Prostate gland (tissue), 2 donors: ENCODE data around the gene HES1. TPM values are rescaled to one million over a fixed set of nuclear protein-coding genes. Genes with fewer than 3 reads are reported as not detected.

Experiments
- DNase-seq: peaks from one replicate; pipeline ENCODE4 v3.0.0-alpha.2; 2019; ENCODE audit warnings: low spot score
- H3K27ac ChIP-seq, 2 donors: fragments of 200-600 bp; sonication (generic); 2 replicates each; pipeline ENCODE4 v1.5.1; 2017 to 2019
- H3K27me3 ChIP-seq: fragments of 200-600 bp; sonication (generic); replicated peaks from 2 replicates; pipeline ENCODE4 v1.5.1; 2019; ENCODE audit not compliant: insufficient read depth
- H3K36me3 ChIP-seq, 2 donors: fragments of 200-600 bp; sonication (generic); 1 replicate in 1 of 2; 2 replicates in 1 of 2; pipeline versions ENCODE4 v1.5.1 to v1.8.1; 2017 to 2019
- H3K4me1 ChIP-seq: fragments of 200-600 bp; sonication (generic); replicated peaks from 2 replicates; pipeline ENCODE4 v1.5.1; 2019
- H3K4me3 ChIP-seq, 2 donors: fragments of 200-600 bp; sonication (generic); 2 replicates each; pipeline ENCODE4 v1.5.1; 2017 to 2019
- H3K9me3 ChIP-seq: fragments of 200-600 bp; sonication (generic); 2 replicates; pipeline ENCODE4 v1.5.1; 2017
- CTCF ChIP-seq, 4 experiments: fragments of 200-600 bp in 2 of 4; fragments of 450-650 bp in 2 of 4; sonication (generic) in 2 of 4; IDR thresholded peaks; 1 replicate in 3 of 4; 2 replicates in 1 of 4; pipeline ENCODE4 v1.5.1; 2016 to 2019; ENCODE audit warnings: antibody characterized with exemption in 4 of 4, mild to moderate bottlenecking in 2 of 4, moderate library complexity in 2 of 4
- POLR2A ChIP-seq: fragments of 450-650 bp; IDR thresholded peaks from one replicate; pipeline ENCODE4 v1.6.1; 2016; ENCODE audit warnings: antibody characterized with exemption, mild to moderate bottlenecking
- POLR2AphosphoS5 ChIP-seq: sonication (generic); formaldehyde crosslinking; IDR thresholded peaks from one replicate; pipeline ENCODE4 v1.6.1; 2017; ENCODE audit warnings: antibody characterized with exemption
- WGBS: methylation state at CpG from one replicate; pipeline ENCODE4 v1.1.5; 2018; 5-methylcytosine and 5-hydroxymethylcytosine counted together
- intact Hi-C: fragments of 100-400 bp; cut with DNase I; formaldehyde crosslinking; loops from one replicate; pipeline ENCODE4 v1.14.2; 2022
- total RNA-seq, 2 donors: library from RNA; depleted of rRNA; stranded (reverse); fragments of >200 nt; gene quantifications; one replicate each; pipeline ENCODE4 v1.1.0, GENCODE V29; 2016

HES1 gene
- total RNA-seq, 2 donors from 2014 or later, result 92.4 to 174 TPM

- intact Hi-C loops, result no loop called here
- Histone ChIP-seq H3K4me1 (no peaks in the 10 kb centered on the region), H3K4me3 (no peak overlapping the region), H3K27ac (no peak overlapping the region), H3K27me3 (no peaks in the 10 kb centered on the region), H3K9me3 (no peaks in the 10 kb centered on the region), H3K36me3 (no peaks in the 10 kb centered on the region)
- no peak for DNase-seq
- TF ChIP-seq POLR2A (no peak), CTCF (IDR thresholded peaks at IDR 0.05) (no peak), POLR2AphosphoS5 (no peak)
- WGBS, result 66% methylated on average over 9 of the region's 9 CpGs
Measured at GRCh38 chr3:194105292-194105691, 30.7 kb upstream of the HES1 start.

GRCh38 chr3:194107107-194107506, 28.8 kb upstream of the HES1 start:
- no peaks in the 10 kb centered on the region for H3K9me3 ChIP-seq
- no peak overlapping the region for H3K27ac ChIP-seq
- no peak for TF ChIP-seq POLR2A
- no peak for TF ChIP-seq POLR2AphosphoS5
- no peak for TF ChIP-seq CTCF (IDR thresholded peaks at IDR 0.05)
- intact Hi-C loops, result no loop called here
- H3K4me3 ChIP-seq, result no peak overlapping the region
- DNase-seq, result no peak
- 100% methylated on average over 1 of the region's 1 CpG for WGBS
- H3K27me3 ChIP-seq, result no peaks in the 10 kb centered on the region
- no peaks in the 10 kb centered on the region for H3K4me1 ChIP-seq
- H3K36me3 ChIP-seq, result no peaks in the 10 kb centered on the region

GRCh38 chr3:194109192-194109863, 26.6 kb upstream of the HES1 start:
- H3K4me3 ChIP-seq, result no peak overlapping the region
- H3K36me3 ChIP-seq, result no peaks in the 10 kb centered on the region
- intact Hi-C loops, result no loop called here
- no peaks in the 10 kb centered on the region for H3K9me3 ChIP-seq
- H3K27me3 ChIP-seq, result no peaks in the 10 kb centered on the region
- WGBS, result 75% methylated on average over 3 of the region's 3 CpGs
- no peak overlapping the region for H3K27ac ChIP-seq
- H3K4me1 ChIP-seq, result no peaks in the 10 kb centered on the region
- TF ChIP-seq POLR2A (no peak), POLR2AphosphoS5 (no peak), CTCF (IDR thresholded peaks at IDR 0.05) (no peak)
- DNase-seq, result no peak

- intact Hi-C loops, result no loop called here
- Histone ChIP-seq H3K9me3 (no peaks in the 10 kb centered on the region), H3K4me3 (no peak overlapping the region), H3K36me3 (no peaks in the 10 kb centered on the region), H3K27me3 (no peaks in the 10 kb centered on the region), H3K4me1 (no peaks in the 10 kb centered on the region), H3K27ac (no peak overlapping the region)
- 74% methylated on average over 9 of the region's 9 CpGs for WGBS
- no peak for DNase-seq
- TF ChIP-seq POLR2AphosphoS5 (no peak), POLR2A (no peak), CTCF (IDR thresholded peaks at IDR 0.05) (no peak)
Measured at GRCh38 chr3:194110483-194110882, 25.5 kb upstream of the HES1 start.

- no peak overlapping the region for H3K4me3 ChIP-seq
- WGBS, result 98% methylated on average over 4 of the region's 4 CpGs
- TF ChIP-seq CTCF (IDR thresholded peaks at IDR 0.05) (no peak), POLR2A (no peak), POLR2AphosphoS5 (no peak)
- H3K9me3 ChIP-seq, result no peaks in the 10 kb centered on the region
- intact Hi-C loops, result no loop called here
- no peak overlapping the region for H3K27ac ChIP-seq
- H3K4me1 ChIP-seq, result no peaks in the 10 kb centered on the region
- no peak for DNase-seq
- H3K27me3 ChIP-seq, result no peaks in the 10 kb centered on the region
- H3K36me3 ChIP-seq, result no peaks in the 10 kb centered on the region
Measured at GRCh38 chr3:194111336-194111735, 24.6 kb upstream of the HES1 start.
